ENCODE measurements around the gene CDH13. TPM values are rescaled to one million over a fixed set of nuclear protein-coding genes. Genes with fewer than 3 reads are reported as not detected.

CDH13 gene
- total and polyA plus RNA-seq, 10 of the 15 experiments (the other 5 are each of a cell fraction or from before 2014, with no cell fraction given), result under 0.01 to 0.05 TPM; not detected in 8

DNA sequence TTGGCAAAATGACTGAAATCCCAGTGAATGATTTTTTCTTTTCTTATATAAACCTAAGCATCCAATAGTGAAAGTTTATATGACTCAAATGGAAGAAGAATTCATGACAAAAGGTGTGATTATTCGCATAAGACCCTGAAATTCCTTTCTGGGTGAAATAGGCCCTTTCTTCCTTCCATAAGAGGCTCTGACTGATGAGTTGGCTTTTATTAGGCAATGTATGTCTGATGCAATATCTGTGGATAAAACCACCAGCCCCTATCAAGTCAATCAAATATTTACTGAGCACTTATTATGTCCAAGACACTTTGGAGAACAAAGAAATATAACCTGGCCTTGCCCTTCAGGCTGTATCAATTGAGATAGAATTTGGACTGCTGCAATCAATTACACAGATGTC lies 316.6 kb downstream of the CDH13 start:
- Histone ChIP-seq H3K4me1 (ENCODE audit: control insufficient read depth, insufficient read depth, low read length) (no peaks in the 10 kb centered on the region), H3K4me3 (no peak overlapping the region), H3K9ac (ENCODE audit: control insufficient read depth, insufficient read depth, low read length) (no peak overlapping the region), H3K36me3 (ENCODE audit: control insufficient read depth in 2 of 2, insufficient read depth in 2 of 2, low read length in 1 of 2) (no peaks in the 10 kb centered on the region), H4K20me1 (ENCODE audit: control insufficient read depth, insufficient read depth) (no peaks in the 10 kb centered on the region), H3K27me3 (replicated peaks in 1 of 2; ENCODE audit: control insufficient read depth in 2 of 2, insufficient read depth in 2 of 2, low read length in 1 of 2) (no peaks in the 10 kb centered on the region), H3K79me2 (ENCODE audit: control insufficient read depth, insufficient read depth, low read length) (no peaks in the 10 kb centered on the region), H3K9me3 (replicated peaks; ENCODE audit: control insufficient read depth, insufficient read depth, low read length) (no peaks in the 10 kb centered on the region), H3K27ac (ENCODE audit: control insufficient read depth, insufficient read depth) (no peak overlapping the region), H3K4me2 (ENCODE audit: control insufficient read depth, insufficient read depth) (no peak overlapping the region), H2AFZ (ENCODE audit: control insufficient read depth, low read depth, low read length) (no peak overlapping the region)
- intact Hi-C loops (cut with micrococcal nuclease; ENCODE audit: unreplicated experiment), result no loop called here
- no peak for ATAC-seq
- no peak for DNase-seq (ENCODE audit: low read depth, low spot score)
- ChIA-PET CTCF (no interaction called here), POLR2A (no interaction called here), SMC1A (ENCODE audit: uncharacterized antibody, unreplicated experiment) (no interaction called here), RAD21 (ENCODE audit: unreplicated experiment) (no interaction called here)
- 0% methylated on average over 1 of the region's 1 CpG for WGBS (ENCODE audit: insufficient coverage, insufficient replicate concordance, low lambda C conversion rate, missing lambda C conversion rate)
- TF ChIP-seq EED (IDR thresholded peaks at IDR 0.05; ENCODE audit: low read depth) (no peak), TAF1 (IDR thresholded peaks at IDR 0.05; ENCODE audit: borderline replicate concordance, low read depth, low read length) (no peak), NBN (IDR thresholded peaks at IDR 0.05) (no peak), NFXL1 (IDR thresholded peaks at IDR 0.05; ENCODE audit: borderline replicate concordance) (no peak), ZNF217 (IDR thresholded peaks at IDR 0.05) (no peak), CREM (IDR thresholded peaks at IDR 0.05; ENCODE audit: low read depth) (no peak), ZNF24 (IDR thresholded peaks at IDR 0.05) (no peak)
- TF ChIP-seq, protein P1, sequence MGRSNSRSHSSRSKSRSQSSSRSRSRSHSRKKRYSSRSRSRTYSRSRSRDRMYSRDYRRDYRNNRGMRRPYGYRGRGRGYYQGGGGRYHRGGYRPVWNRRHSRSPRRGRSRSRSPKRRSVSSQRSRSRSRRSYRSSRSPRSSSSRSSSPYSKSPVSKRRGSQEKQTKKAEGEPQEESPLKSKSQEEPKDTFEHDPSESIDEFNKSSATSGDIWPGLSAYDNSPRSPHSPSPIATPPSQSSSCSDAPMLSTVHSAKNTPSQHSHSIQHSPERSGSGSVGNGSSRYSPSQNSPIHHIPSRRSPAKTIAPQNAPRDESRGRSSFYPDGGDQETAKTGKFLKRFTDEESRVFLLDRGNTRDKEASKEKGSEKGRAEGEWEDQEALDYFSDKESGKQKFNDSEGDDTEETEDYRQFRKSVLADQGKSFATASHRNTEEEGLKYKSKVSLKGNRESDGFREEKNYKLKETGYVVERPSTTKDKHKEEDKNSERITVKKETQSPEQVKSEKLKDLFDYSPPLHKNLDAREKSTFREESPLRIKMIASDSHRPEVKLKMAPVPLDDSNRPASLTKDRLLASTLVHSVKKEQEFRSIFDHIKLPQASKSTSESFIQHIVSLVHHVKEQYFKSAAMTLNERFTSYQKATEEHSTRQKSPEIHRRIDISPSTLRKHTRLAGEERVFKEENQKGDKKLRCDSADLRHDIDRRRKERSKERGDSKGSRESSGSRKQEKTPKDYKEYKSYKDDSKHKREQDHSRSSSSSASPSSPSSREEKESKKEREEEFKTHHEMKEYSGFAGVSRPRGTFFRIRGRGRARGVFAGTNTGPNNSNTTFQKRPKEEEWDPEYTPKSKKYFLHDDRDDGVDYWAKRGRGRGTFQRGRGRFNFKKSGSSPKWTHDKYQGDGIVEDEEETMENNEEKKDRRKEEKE (IDR thresholded peaks at IDR 0.05), result no peak
- in situ Hi-C loops (cut with MboI), result no loop called here
- FAIRE-seq, result no peak
- no TSS peak for BruUV-seq (replicated peaks)
